Activated T-cell treated with anti-CD3 and anti-CD28 coated beads for 48 hours (primary cell): Measurements from ENCODE around the gene PER3.

Experiments used
- DNase-seq: peaks from one replicate; pipeline ENCODE4 v3.0.0-alpha.2; 2020; ENCODE audit warnings: low read depth

The PER3 gene

GRCh38 chr1:7783826-7784491 lies at the start of gene PER3:
Gene PER3, plus strand, starts transcription at chr1:7784291. Its CDS starts 587 bp downstream, at chr1:7784878.
- peak; percentile 87 for DNase-seq

GRCh38 chr1:7738044-7738443 lies 46.0 kb upstream of the PER3 start:
- DNase-seq = no peak

GRCh38 chr1:7743346-7743745 lies 40.7 kb upstream of the PER3 start:
- no peak for DNase-seq

- no peak for DNase-seq
These were observed 39.2 kb upstream of the PER3 start for GRCh38 chr1:7744882-7745281.

- no peak for DNase-seq
These were observed 38.3 kb upstream of the PER3 start for GRCh38 chr1:7745783-7746182.

- DNase-seq = no peak
These were observed 36.5 kb upstream of the PER3 start for GRCh38 chr1:7747605-7748004.

- DNase-seq = no peak
These were observed 35.0 kb upstream of the PER3 start for GRCh38 chr1:7749126-7749525.

GRCh38 chr1:7751174-7751573 lies 32.9 kb upstream of the PER3 start:
- DNase-seq = no peak

GRCh38 chr1:7752512-7753417 lies 31.3 kb upstream of the PER3 start:
- DNase-seq = peak; percentile 15

- DNase-seq = no peak
These were observed 30.4 kb upstream of the PER3 start for GRCh38 chr1:7753641-7754040.

GRCh38 chr1:7754234-7754633 lies 29.9 kb upstream of the PER3 start:
- DNase-seq = no peak

- DNase-seq = no peak
These were observed 28.6 kb upstream of the PER3 start for GRCh38 chr1:7755448-7755847.

- DNase-seq = no peak
These were observed 23.8 kb upstream of the PER3 start for GRCh38 chr1:7760245-7760644.

GRCh38 chr1:7761103-7761502 lies 23.0 kb upstream of the PER3 start:
- DNase-seq = no peak

GRCh38 chr1:7767176-7767575 lies 16.9 kb upstream of the PER3 start:
- DNase-seq = no peak

GRCh38 chr1:7768583-7768982 lies 15.5 kb upstream of the PER3 start:
- DNase-seq = no peak

- no peak for DNase-seq
These were observed 14.2 kb upstream of the PER3 start for GRCh38 chr1:7769673-7770412.

- no peak for DNase-seq
These were observed 13.5 kb upstream of the PER3 start for GRCh38 chr1:7770669-7770996.

- DNase-seq = peak; percentile 80
These were observed 12.9 kb upstream of the PER3 start, which contains the start of gene VAMP3 for GRCh38 chr1:7770997-7771822. Gene VAMP3, plus strand, starts transcription at chr1:7771296. Its CDS starts 88 bp downstream, at chr1:7771384.

GRCh38 chr1:7771823-7772299 lies 12.2 kb upstream of the PER3 start:
- no peak for DNase-seq

GRCh38 chr1:7777591-7777990 lies 6.5 kb upstream of the PER3 start:
- no peak for DNase-seq
